PFSK-1 (cell line): ENCODE results near the gene GNAI1.

ENCODE experiments used
- FOXP2 ChIP-seq: optimal IDR thresholded peaks from 2 replicates; pipeline ENCODE3; 2011; ENCODE audit warnings: borderline replicate concordance, control low read depth, inconsistent platforms; ENCODE audit not compliant: insufficient read depth; ENCODE audit errors: extremely low read length, extremely low read depth
- POLR2AphosphoS5 ChIP-seq: IDR thresholded peaks from 2 replicates; pipeline ENCODE4 v1.6.1; 2012; ENCODE audit warnings: low read depth, mild to moderate bottlenecking, control low read depth, low read length, moderate library complexity
- SIN3A ChIP-seq: IDR thresholded peaks from 2 replicates; pipeline ENCODE4 v1.6.1; 2012; ENCODE audit warnings: mild to moderate bottlenecking, low read length, moderate library complexity, borderline replicate concordance; ENCODE audit not compliant: insufficient read depth
- TAF1 ChIP-seq: IDR thresholded peaks from 2 replicates; pipeline ENCODE4 v1.6.1; 2012; ENCODE audit warnings: low read length, control low read depth, borderline replicate concordance; ENCODE audit not compliant: insufficient read depth
- TF ChIP-seq, protein P1 (sequence below), 2 experiments: IDR thresholded peaks; 2 replicates each; pipeline versions ENCODE4 v1.6.1 to v1.8.0; 2011 to 2012; ENCODE audit warnings: low read depth in 2 of 2, low read length in 2 of 2, control low read depth in 1 of 2, inconsistent platforms in 1 of 2, mild to moderate bottlenecking in 1 of 2, moderate library complexity in 1 of 2; ENCODE audit not compliant: insufficient read depth in 1 of 2

The GNAI1 gene

DNA sequence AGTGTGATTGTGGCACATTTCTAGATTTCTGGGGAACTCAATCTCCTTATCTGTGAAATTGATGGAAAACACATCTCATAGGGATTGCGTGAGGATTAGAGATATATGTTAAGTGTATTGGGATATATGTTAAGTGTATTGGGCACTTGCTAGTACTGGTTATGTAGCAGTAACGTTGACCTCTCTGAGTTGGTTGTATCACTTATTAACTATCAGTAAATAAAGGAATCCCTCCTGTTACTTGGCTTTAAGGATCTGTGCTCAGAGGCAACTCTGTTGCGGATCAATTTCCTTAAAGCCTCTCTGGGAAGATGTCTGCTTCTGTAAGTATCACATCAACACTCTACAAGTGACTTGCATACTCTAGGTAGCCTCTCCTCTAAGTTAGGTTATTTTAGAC, 25.2 kb downstream of the GNAI1 start:
- no peak for TF ChIP-seq FOXP2
- no peak for TF ChIP-seq POLR2AphosphoS5
- TF ChIP-seq TAF1 = no peak
- TF ChIP-seq, protein P1, sequence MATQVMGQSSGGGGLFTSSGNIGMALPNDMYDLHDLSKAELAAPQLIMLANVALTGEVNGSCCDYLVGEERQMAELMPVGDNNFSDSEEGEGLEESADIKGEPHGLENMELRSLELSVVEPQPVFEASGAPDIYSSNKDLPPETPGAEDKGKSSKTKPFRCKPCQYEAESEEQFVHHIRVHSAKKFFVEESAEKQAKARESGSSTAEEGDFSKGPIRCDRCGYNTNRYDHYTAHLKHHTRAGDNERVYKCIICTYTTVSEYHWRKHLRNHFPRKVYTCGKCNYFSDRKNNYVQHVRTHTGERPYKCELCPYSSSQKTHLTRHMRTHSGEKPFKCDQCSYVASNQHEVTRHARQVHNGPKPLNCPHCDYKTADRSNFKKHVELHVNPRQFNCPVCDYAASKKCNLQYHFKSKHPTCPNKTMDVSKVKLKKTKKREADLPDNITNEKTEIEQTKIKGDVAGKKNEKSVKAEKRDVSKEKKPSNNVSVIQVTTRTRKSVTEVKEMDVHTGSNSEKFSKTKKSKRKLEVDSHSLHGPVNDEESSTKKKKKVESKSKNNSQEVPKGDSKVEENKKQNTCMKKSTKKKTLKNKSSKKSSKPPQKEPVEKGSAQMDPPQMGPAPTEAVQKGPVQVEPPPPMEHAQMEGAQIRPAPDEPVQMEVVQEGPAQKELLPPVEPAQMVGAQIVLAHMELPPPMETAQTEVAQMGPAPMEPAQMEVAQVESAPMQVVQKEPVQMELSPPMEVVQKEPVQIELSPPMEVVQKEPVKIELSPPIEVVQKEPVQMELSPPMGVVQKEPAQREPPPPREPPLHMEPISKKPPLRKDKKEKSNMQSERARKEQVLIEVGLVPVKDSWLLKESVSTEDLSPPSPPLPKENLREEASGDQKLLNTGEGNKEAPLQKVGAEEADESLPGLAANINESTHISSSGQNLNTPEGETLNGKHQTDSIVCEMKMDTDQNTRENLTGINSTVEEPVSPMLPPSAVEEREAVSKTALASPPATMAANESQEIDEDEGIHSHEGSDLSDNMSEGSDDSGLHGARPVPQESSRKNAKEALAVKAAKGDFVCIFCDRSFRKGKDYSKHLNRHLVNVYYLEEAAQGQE (IDR thresholded peaks at IDR 0.05; ENCODE audit: insufficient read depth in 1 of 2, low read depth in 2 of 2, low read length in 2 of 2) = no peak

DNA sequence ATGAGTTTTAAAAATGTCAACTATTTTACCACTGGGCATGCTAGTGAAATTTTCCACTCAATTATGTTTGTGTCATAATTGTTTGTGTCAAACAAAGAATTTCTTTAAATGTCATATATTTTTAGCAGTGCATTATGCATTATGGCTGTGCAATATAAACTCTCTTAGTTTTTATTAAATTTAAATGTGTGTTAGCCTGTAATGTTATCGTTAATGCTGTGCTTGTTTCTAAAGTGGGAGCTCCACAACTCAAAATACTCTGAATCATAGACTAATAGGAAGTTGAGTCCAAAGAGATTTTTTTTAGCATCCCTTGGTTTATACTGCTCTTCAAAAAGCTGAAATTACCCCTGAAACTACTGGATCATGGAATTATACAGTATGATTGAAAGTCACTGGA, 26.8 kb downstream of the GNAI1 start:
- TF ChIP-seq TAF1 (no peak), FOXP2 (no peak), SIN3A (no peak), POLR2AphosphoS5 (no peak)
- TF ChIP-seq, protein P1 (IDR thresholded peaks at IDR 0.05; ENCODE audit: insufficient read depth in 1 of 2, low read depth in 2 of 2, low read length in 2 of 2) = no peak

DNA sequence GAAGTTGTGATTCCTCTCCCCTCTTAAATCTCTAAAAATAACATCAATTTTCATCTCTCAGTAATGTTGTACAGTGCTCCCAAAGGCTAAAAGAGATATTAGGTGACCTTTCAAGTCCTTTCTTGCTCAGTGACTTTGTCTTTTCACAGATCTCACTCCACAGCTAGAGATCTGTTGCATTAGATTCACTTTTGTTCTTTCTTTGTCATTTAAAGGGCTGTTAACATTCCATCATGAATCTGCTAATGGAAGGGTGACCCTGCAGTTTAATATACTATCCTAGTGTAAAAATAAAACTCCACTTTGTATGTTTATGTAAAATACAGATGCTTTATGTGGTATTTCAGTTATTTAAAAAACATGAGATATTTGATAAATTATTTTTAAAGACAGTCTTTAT, 30.5 kb downstream of the GNAI1 start:
- TF ChIP-seq POLR2AphosphoS5 (no peak), SIN3A (no peak), TAF1 (no peak), FOXP2 (no peak)
- TF ChIP-seq, protein P1 (IDR thresholded peaks at IDR 0.05; ENCODE audit: insufficient read depth in 1 of 2, low read depth in 2 of 2, low read length in 2 of 2) = no peak

DNA sequence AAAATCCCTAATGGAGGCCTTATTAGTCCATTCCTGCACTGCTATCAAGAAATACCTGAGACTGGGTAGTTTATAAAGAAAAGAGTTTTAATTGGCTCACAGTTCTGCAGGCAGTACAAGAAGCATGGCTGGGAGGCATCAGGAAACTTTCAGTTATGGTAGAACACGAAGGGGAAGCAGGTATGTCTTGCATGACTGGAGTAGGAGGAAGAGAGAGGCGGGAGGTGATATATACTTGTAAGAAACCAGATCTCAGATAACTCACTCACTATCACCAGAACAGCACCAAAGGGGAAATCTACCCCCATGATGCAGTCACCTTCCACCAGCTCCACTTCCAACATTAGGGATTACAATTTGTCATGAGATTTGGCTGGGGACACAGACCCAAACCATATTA, 35.8 kb downstream of the GNAI1 start:
- TF ChIP-seq POLR2AphosphoS5 (no peak), SIN3A (no peak), TAF1 (no peak), FOXP2 (no peak)
- TF ChIP-seq, protein P1 (IDR thresholded peaks at IDR 0.05; ENCODE audit: insufficient read depth in 1 of 2, low read depth in 2 of 2, low read length in 2 of 2) = no peak

DNA sequence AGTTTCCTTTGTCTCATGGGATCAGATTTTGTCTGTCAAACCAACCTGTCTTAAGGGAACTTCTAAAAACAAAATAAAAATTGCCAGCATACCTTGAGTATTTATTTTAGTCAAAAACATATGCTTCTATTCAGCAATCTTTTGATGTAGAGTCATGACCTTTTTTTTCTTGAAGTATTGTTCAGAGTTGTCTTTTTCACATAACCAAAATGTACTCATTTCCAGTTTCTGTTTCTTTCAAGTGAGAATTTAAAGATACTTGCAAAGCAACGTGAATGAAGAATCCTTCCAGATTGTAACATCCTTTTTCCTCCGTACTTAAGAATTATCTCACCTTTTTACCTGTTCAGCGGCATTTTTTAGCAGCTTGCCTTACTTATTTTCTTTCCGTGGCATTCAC, 37.8 kb downstream of the GNAI1 start:
- TF ChIP-seq POLR2AphosphoS5 (no peak), SIN3A (no peak), FOXP2 (no peak), TAF1 (no peak)
- TF ChIP-seq, protein P1 (IDR thresholded peaks at IDR 0.05; ENCODE audit: insufficient read depth in 1 of 2, low read depth in 2 of 2, low read length in 2 of 2) = no peak
